MM.1S (cell line): ENCODE data around the gene TMEM141.

Experiments used
- DNase-seq: peaks from one replicate; pipeline ENCODE4 v3.0.0-alpha.2; 2015
- H2AFZ ChIP-seq: fragments of 300-600 bp; sonication (generic); 2 replicates; pipeline ENCODE4 v1.6.0; 2016; ENCODE audit warnings: antibody characterized with exemption, low read length
- H3F3A ChIP-seq: fragments of 300-600 bp; sonication (generic); 2 replicates; pipeline ENCODE4 v1.6.1; 2016; ENCODE audit warnings: mild to moderate bottlenecking, antibody characterized with exemption, low read length, moderate library complexity, mixed read lengths; ENCODE audit not compliant: insufficient read depth
- H3K27ac ChIP-seq: fragments of 300-600 bp; sonication (generic); 2 replicates; pipeline ENCODE4 v1.5.1; 2016; ENCODE audit warnings: mild to moderate bottlenecking, low read length
- H3K27me3 ChIP-seq: fragments of 300-600 bp; sonication (generic); replicated peaks from 2 replicates; pipeline ENCODE4 v1.6.0; 2016; ENCODE audit warnings: low read length; ENCODE audit not compliant: insufficient read depth
- H3K36me3 ChIP-seq: fragments of 300-600 bp; sonication (generic); replicated peaks from 2 replicates; pipeline ENCODE4 v1.6.1; 2016; ENCODE audit warnings: mild to moderate bottlenecking, low read length, mixed read lengths; ENCODE audit not compliant: insufficient read depth
- H3K4me1 ChIP-seq: fragments of 300-600 bp; sonication (generic); 2 replicates; pipeline ENCODE4 v1.6.1; 2016; ENCODE audit warnings: low read length, mixed read lengths
- H3K4me2 ChIP-seq: fragments of 300-600 bp; sonication (generic); 2 replicates; pipeline ENCODE4 v1.6.0; 2016; ENCODE audit warnings: low read depth, low read length
- H3K4me3 ChIP-seq: fragments of 300-600 bp; sonication (generic); 2 replicates; pipeline ENCODE4 v1.5.1; 2016; ENCODE audit warnings: low read length, mixed read lengths
- H3K79me2 ChIP-seq: fragments of 300-600 bp; sonication (generic); 2 replicates; pipeline ENCODE4 v1.6.1; 2016; ENCODE audit warnings: mixed run types, low read length, mixed read lengths
- H3K9ac ChIP-seq: fragments of 300-600 bp; sonication (generic); 2 replicates; pipeline ENCODE4 v1.6.1; 2016; ENCODE audit warnings: low read length, mixed read lengths
- H3K9me2 ChIP-seq: fragments of 300-600 bp; sonication (generic); replicated peaks from 2 replicates; pipeline ENCODE4 v1.6.1; 2016; ENCODE audit warnings: mild to moderate bottlenecking, low read length, mixed read lengths; ENCODE audit not compliant: insufficient read depth
- H3K9me3 ChIP-seq: fragments of 300-600 bp; sonication (generic); replicated peaks from 2 replicates; pipeline ENCODE4 v1.6.1; 2016; ENCODE audit warnings: mild to moderate bottlenecking, low read length, mixed read lengths; ENCODE audit not compliant: insufficient read depth
- H4K20me1 ChIP-seq: fragments of 300-600 bp; sonication (generic); 2 replicates; pipeline ENCODE4 v1.6.1; 2016; ENCODE audit warnings: mild to moderate bottlenecking, low read length, moderate library complexity, mixed read lengths; ENCODE audit not compliant: insufficient read depth
- EZH2 ChIP-seq: fragments of 300-600 bp; sonication (generic); optimal IDR thresholded peaks from 2 replicates; pipeline ENCODE3; 2017; ENCODE audit warnings: low read depth, mild to moderate bottlenecking, antibody characterized with exemption, low read length, mixed read lengths
- EZH2phosphoT487 ChIP-seq: fragments of 300-600 bp; sonication (generic); IDR thresholded peaks from 2 replicates; pipeline ENCODE4 v1.6.1; 2018; ENCODE audit warnings: antibody characterized with exemption, low read length
- TF ChIP-seq, protein P1 (sequence below): fragments of 300-600 bp; sonication (generic); IDR thresholded peaks from 2 replicates; pipeline ENCODE4 v1.5.1; 2016; ENCODE audit warnings: antibody characterized with exemption, low read length, mixed read lengths

TMEM141 gene

GRCh38 chr9:136761545-136761981 is 29.6 kb upstream of the TMEM141 start:
- Histone ChIP-seq H3K36me3 (no peaks in the 10 kb centered on the region), H4K20me1 (no peaks in the 10 kb centered on the region), H3K9me3 (no peaks in the 10 kb centered on the region), H2AFZ (no peak overlapping the region), H3K4me3 (no peak overlapping the region), H3F3A (peaks cover 11% of the 10 kb centered on the region), H3K27me3 (peaks cover 38% of the 10 kb centered on the region), H3K4me2 (no peak overlapping the region), H3K4me1 (peaks cover 8% of the 10 kb centered on the region), H3K27ac (no peak overlapping the region), H3K9me2 (no peaks in the 10 kb centered on the region), H3K79me2 (no peaks in the 10 kb centered on the region), H3K9ac (no peak overlapping the region)
- TF ChIP-seq EZH2 (no peak), EZH2phosphoT487 (no peak)
- TF ChIP-seq, protein P1, sequence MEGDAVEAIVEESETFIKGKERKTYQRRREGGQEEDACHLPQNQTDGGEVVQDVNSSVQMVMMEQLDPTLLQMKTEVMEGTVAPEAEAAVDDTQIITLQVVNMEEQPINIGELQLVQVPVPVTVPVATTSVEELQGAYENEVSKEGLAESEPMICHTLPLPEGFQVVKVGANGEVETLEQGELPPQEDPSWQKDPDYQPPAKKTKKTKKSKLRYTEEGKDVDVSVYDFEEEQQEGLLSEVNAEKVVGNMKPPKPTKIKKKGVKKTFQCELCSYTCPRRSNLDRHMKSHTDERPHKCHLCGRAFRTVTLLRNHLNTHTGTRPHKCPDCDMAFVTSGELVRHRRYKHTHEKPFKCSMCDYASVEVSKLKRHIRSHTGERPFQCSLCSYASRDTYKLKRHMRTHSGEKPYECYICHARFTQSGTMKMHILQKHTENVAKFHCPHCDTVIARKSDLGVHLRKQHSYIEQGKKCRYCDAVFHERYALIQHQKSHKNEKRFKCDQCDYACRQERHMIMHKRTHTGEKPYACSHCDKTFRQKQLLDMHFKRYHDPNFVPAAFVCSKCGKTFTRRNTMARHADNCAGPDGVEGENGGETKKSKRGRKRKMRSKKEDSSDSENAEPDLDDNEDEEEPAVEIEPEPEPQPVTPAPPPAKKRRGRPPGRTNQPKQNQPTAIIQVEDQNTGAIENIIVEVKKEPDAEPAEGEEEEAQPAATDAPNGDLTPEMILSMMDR, result no peak
- DNase-seq, result no peak

GRCh38 chr9:136762221-136762691 is 28.9 kb upstream of the TMEM141 start:
- H4K20me1 ChIP-seq, result no peaks in the 10 kb centered on the region
- TF ChIP-seq, protein P1, result no peak
- TF ChIP-seq EZH2, result no peak
- TF ChIP-seq EZH2phosphoT487, result no peak
- H3K27ac ChIP-seq, result no peak overlapping the region
- H3K79me2 ChIP-seq, result no peaks in the 10 kb centered on the region
- H3K9me3 ChIP-seq, result no peaks in the 10 kb centered on the region
- H2AFZ ChIP-seq, result no peak overlapping the region
- H3K4me3 ChIP-seq, result no peak overlapping the region
- H3K9ac ChIP-seq, result no peak overlapping the region
- H3K27me3 ChIP-seq, result peaks cover 31% of the 10 kb centered on the region
- no peak overlapping the region for H3K4me2 ChIP-seq
- H3K9me2 ChIP-seq, result no peaks in the 10 kb centered on the region
- peaks cover 18% of the 10 kb centered on the region for H3F3A ChIP-seq
- H3K4me1 ChIP-seq, result peaks cover 13% of the 10 kb centered on the region
- DNase-seq, result no peak
- no peaks in the 10 kb centered on the region for H3K36me3 ChIP-seq

- Histone ChIP-seq H3F3A (peaks cover 26% of the 10 kb centered on the region), H3K4me3 (no peak overlapping the region), H2AFZ (no peak overlapping the region), H3K9ac (no peak overlapping the region), H3K27me3 (peaks cover 28% of the 10 kb centered on the region), H3K4me2 (no peak overlapping the region), H3K27ac (no peak overlapping the region), H3K4me1 (peaks cover 18% of the 10 kb centered on the region), H3K79me2 (no peaks in the 10 kb centered on the region), H4K20me1 (no peaks in the 10 kb centered on the region), H3K9me2 (no peaks in the 10 kb centered on the region), H3K36me3 (no peaks in the 10 kb centered on the region), H3K9me3 (no peaks in the 10 kb centered on the region)
- TF ChIP-seq, protein P1, result no peak
- TF ChIP-seq EZH2phosphoT487, result no peak
- no peak for TF ChIP-seq EZH2
- no peak for DNase-seq
Measured at GRCh38 chr9:136762915-136763648, 28.1 kb upstream of the TMEM141 start.
